HPDE6-E6E7 (cell line): ENCODE results near the gene CENATAC.
"Not testable (repeated sequence)": the region's sequence is repeated elsewhere in the genome, so short reads cannot be mapped to it uniquely, and the experiment has no call there.

Experiments
- DNase-seq: peaks from one replicate; pipeline ENCODE4 v3.0.0; 2011; ENCODE audit warnings: missing footprints; ENCODE audit errors: extremely low spot score

The CENATAC gene

GRCh38 chr11:118996926-118997626 is 862 bp upstream of the CENATAC start:
- no peak for DNase-seq

DNA sequence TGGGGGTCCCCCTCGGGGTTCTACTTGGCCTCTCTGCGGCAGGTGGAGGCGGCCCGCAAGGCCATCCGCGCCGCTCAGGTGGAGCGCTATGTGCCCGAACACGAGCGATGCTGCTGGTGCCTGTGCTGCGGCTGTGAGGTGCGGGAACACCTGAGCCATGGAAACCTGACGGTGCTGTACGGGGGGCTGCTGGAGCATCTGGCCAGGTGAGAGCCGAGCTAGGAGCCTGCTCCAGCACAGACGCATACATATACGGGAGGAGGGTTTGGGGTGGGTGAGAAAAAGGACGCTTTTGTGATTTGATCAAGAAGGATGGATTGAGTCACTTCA is 415 bp downstream of the CENATAC start:
- no peak for DNase-seq

GRCh38 chr11:118998822-118999221 is 884 bp downstream of the CENATAC start:
- peak; percentile 60 for DNase-seq

- no peak for DNase-seq
These were observed 3.0 kb downstream of the CENATAC start for GRCh38 chr11:119000906-119001305.

DNA sequence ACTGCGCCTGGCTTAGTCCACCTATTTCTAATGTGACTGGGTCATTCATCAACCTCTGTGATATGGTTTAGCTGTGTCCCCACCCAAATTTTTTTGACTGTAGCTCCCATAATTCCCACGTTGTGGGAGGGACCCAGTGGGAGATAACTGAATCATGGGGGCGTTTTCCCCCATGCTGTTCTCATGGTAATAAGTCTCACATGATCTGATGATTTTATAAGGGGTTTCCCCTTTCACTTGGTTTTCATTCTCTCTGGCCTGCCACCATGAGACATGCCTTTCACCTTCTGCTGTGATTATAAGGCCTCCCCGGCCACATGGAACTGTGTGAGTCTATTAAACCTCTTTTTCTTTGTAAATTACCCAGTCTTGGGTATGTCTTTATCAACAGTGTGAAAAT is 8.7 kb downstream of the CENATAC start:
- no peak for DNase-seq

DNA sequence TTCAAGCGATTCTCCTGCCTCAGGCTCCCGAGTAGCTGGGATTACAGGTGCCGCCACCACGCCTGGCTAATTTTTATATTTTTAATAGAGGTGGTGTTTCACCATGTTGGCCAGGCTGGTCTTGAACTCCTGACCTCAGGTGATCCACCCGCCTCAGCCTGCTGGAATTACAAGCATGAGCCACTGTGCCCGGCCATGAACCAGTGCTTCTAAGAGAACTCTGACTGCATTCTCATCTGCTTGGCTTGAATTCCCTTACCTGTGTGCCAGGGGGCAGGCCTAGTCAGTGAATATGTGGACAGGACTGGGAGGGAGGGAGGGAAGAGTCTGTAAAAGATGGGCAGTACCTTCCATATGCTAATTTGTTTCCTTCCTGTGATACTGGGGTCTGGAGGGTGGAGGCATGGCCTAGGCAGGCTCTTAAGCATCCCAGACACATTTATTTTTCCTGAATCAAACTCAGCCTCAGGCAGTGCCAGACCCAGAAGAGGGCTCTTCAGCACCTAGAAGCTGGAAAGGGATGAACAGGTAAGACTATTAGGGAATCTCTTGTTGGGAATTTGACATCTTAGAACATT is 13.6 kb downstream of the CENATAC start:
- DNase-seq, result no peak

- no peak for DNase-seq
These were observed 14.8 kb downstream of the CENATAC start for GRCh38 chr11:119012629-119013170.

DNA sequence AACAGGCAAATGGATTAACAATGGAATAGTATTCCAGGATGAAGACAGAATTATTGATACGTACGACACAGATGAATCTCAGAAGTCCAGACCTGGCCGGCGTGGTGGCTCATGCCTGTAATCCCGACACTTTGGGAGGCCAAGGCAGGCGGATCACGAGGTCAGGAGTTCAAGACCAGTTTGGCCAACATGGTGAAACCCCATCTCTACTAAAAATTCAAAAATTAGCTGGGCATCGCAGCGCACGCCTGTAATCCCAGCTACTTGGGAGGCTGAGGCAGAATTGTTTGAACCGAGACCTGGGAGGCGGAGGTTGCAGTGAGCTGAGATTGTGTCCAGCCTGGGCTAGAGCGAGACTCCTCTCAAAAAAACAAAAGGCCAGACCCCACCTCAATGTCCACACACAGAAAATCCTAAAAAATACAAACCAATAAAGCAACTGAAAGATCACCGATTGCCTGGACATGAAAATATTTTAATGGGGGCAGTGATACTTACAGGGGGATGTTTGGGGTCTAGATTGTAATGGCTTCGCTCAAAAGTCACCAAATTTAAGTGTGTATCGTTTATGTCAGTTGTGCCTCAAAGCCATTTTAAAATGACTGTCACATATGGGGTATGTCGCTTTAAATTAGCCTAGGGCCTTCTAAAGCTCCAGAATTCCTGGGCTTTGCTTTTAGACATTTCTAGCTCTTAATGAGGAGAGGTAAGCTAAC is 16.4 kb downstream of the CENATAC start:
- DNase-seq, result no peak

- no peak for DNase-seq
These were observed 17.2 kb downstream of the CENATAC start for GRCh38 chr11:119015054-119015611.

- DNase-seq, result no peak
These were observed 18.5 kb downstream of the CENATAC start for GRCh38 chr11:119016216-119017009.

GRCh38 chr11:119017377-119017776 is 19.4 kb downstream of the CENATAC start:
- not testable (repeated sequence) for DNase-seq

- peak; percentile 95 for DNase-seq
These were observed 20.4 kb downstream of the CENATAC start, which contains the start of the genes RPS25 and TRAPPC4 for GRCh38 chr11:119018074-119018938. TSS of gene RPS25 (minus strand) at chr11:119018343. CDS start at chr11:119018284, 59 bp downstream. TSS of gene TRAPPC4 (plus strand) at chr11:119018766. CDS start at chr11:119018796, 30 bp downstream.

DNA sequence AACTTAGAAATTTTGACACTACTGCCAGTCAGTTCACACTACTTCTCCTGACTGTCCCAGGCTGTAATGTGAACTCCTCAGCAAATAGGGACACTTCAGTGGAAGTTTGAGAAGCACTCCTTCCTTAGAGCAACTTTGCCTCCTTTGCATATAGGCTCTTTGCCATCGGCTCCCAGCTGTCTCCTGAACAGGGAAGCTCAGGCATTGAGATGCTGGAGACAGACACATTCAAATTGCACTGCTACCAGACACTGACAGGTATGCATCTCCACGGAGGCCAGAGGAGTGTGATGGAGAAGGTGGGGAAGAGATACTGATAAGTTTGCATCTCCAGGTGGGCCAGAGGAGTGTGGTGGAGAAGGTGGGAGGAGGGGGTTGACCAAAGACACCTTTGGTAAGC is 22.1 kb downstream of the CENATAC start:
- DNase-seq, result no peak

GRCh38 chr11:119021631-119022030 is 23.7 kb downstream of the CENATAC start:
- DNase-seq, result no peak

- no peak for DNase-seq
These were observed 25.8 kb downstream of the CENATAC start for GRCh38 chr11:119023741-119024140.

GRCh38 chr11:119024430-119025098 is 26.6 kb downstream of the CENATAC start:
- DNase-seq, result no peak

DNA sequence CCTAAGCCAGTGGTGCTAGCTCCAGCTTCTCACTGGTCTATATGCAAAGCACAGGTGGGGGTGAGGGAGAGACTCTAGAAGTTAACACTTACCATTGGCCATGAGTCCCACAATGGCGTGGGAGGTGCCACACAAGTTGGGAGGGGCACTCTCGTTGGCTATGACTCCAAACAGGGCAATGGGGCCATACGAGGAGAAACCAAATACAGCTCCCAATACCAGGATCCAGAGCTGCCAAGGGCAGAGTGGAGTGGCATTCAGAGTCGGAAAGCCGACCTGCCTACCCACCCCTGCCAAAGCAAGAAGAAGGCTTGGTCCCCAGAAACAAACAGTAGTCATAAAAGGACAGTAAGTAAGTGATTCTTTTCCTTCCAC is 27.1 kb downstream of the CENATAC start:
- no peak for DNase-seq

DNA sequence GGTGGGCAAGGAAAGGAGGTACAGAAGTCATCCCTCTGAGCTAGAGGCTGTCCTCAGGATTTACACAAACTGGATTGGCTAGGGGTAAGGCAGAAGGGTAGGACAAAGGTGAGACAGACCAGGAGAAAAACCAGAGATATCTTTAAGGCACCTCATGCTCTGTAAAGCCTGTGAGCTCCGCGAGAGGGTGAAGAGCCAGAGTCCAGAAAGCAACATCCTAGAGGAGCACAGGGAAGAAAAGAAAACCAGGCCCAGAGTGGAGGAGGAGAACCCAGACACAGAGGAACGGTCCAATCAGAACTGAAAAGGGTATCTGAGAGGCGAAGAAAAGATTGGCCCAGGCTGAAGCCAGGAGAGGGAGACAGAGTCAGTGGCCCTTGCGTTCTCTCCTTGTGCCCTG is 27.6 kb downstream of the CENATAC start:
- DNase-seq, result no peak

- no peak for DNase-seq
These were observed 28.2 kb downstream of the CENATAC start for GRCh38 chr11:119025978-119026766.
